OCI-LY3 (cell line): ENCODE data around the gene CTNND2.

ENCODE experiments used
- H2AFZ ChIP-seq: fragments of 200-600, 300-600 bp; shearing (Covaris generic); 2 replicates; pipeline ENCODE4 v1.6.0; 2014; ENCODE audit warnings: antibody characterized with exemption, low read depth, low read length
- H3K27ac ChIP-seq: fragments of 200-600, 300-600 bp; sonication (generic); 2 replicates; pipeline ENCODE4 v1.5.1; 2014; ENCODE audit warnings: mild to moderate bottlenecking, low read length, moderate library complexity, mixed read lengths
- H3K27me3 ChIP-seq: fragments of 200-600, 300-600 bp; sonication (generic); 2 replicates; pipeline ENCODE4 v1.6.1; 2014; ENCODE audit warnings: low read depth, low read length, mixed read lengths
- H3K36me3 ChIP-seq: fragments of 200-600, 300-600 bp; sonication (generic); replicated peaks from 2 replicates; pipeline ENCODE3; 2014; ENCODE audit warnings: low read depth, low read length, mixed read lengths
- H3K4me1 ChIP-seq: fragments of 300-600, 200-600 bp; sonication (generic); 2 replicates; pipeline ENCODE4 v1.6.1; 2014; ENCODE audit warnings: low read length, mixed read lengths
- H3K4me2 ChIP-seq: fragments of 200-600, 300-600 bp; sonication (generic); 2 replicates; pipeline ENCODE4 v1.6.1; 2014; ENCODE audit warnings: low read length, mixed read lengths
- H3K4me3 ChIP-seq: fragments of 300-600, 200-600 bp; sonication (generic); 2 replicates; pipeline ENCODE4 v1.5.1; 2014; ENCODE audit warnings: antibody characterized with exemption, mild to moderate bottlenecking, low read length, moderate library complexity
- H3K79me2 ChIP-seq: fragments of 300-600, 200-600 bp; shearing (Covaris generic); 2 replicates; pipeline ENCODE4 v1.6.1; 2014; ENCODE audit warnings: mild to moderate bottlenecking, low read length, mixed read lengths
- H3K9ac ChIP-seq: fragments of 300-600, 200-600 bp; shearing (Covaris generic); 2 replicates; pipeline ENCODE4 v1.6.0; 2014; ENCODE audit warnings: mild to moderate bottlenecking, low read length, moderate library complexity
- H3K9me3 ChIP-seq: fragments of 200-600, 300-600 bp; shearing (Covaris generic); 2 replicates; pipeline ENCODE4 v1.6.1; 2014; ENCODE audit warnings: low read length, mixed read lengths; ENCODE audit not compliant: insufficient read depth
- H4K20me1 ChIP-seq: fragments of 200-600, 300-600 bp; sonication (generic); 2 replicates; pipeline ENCODE4 v1.6.1; 2016; ENCODE audit warnings: low read length, mixed read lengths; ENCODE audit not compliant: insufficient read depth
- CTCF ChIP-seq: fragments of 200-600, 300-600 bp; sonication (generic); IDR thresholded peaks from 2 replicates; pipeline ENCODE4 v1.5.1; 2014; ENCODE audit warnings: antibody characterized with exemption, low read length, low read depth
- EZH2phosphoT487 ChIP-seq: fragments of 200-600 bp; shearing (Covaris generic); IDR thresholded peaks from 2 replicates; pipeline ENCODE4 v1.6.1; 2018; ENCODE audit warnings: antibody characterized with exemption, mixed run types, low read depth

CTNND2 gene

GRCh38 chr5:11672385-11673085, 231.7 kb downstream of the CTNND2 start:
- TF ChIP-seq CTCF (no peak), EZH2phosphoT487 (no peak)
- H2AFZ ChIP-seq = peak overlapping the region; percentile 73; the same call in 1 of the 2 replicates
- H3K4me3 ChIP-seq = peak overlapping the region; percentile 64
- H4K20me1 ChIP-seq = no peaks in the 10 kb centered on the region
- peak overlapping the region; percentile 80 for H3K4me2 ChIP-seq
- H3K27me3 ChIP-seq = no peaks in the 10 kb centered on the region
- H3K79me2 ChIP-seq = no peaks in the 10 kb centered on the region
- H3K9ac ChIP-seq = no peak overlapping the region
- peaks cover 12% of the 10 kb centered on the region for H3K4me1 ChIP-seq
- H3K36me3 ChIP-seq = no peaks in the 10 kb centered on the region
- H3K9me3 ChIP-seq = no peaks in the 10 kb centered on the region
- H3K27ac ChIP-seq = no peak overlapping the region

- no peaks in the 10 kb centered on the region for H3K9me3 ChIP-seq
- H3K27ac ChIP-seq = no peak overlapping the region
- TF ChIP-seq CTCF = no peak
- no peak for TF ChIP-seq EZH2phosphoT487
- no peaks in the 10 kb centered on the region for H3K27me3 ChIP-seq
- no peaks in the 10 kb centered on the region for H3K4me1 ChIP-seq
- H3K36me3 ChIP-seq = no peaks in the 10 kb centered on the region
- H3K79me2 ChIP-seq = no peaks in the 10 kb centered on the region
- no peaks in the 10 kb centered on the region for H4K20me1 ChIP-seq
- H2AFZ ChIP-seq = no peak overlapping the region
- H3K4me3 ChIP-seq = no peak overlapping the region
- H3K4me2 ChIP-seq = no peak overlapping the region
- no peak overlapping the region for H3K9ac ChIP-seq
Measured at GRCh38 chr5:11658376-11658775, 245.9 kb downstream of the CTNND2 start.

GRCh38 chr5:11656916-11657315, 247.3 kb downstream of the CTNND2 start:
- Histone ChIP-seq H3K4me1 (peaks cover 7% of the 10 kb centered on the region; the same call in 1 of the 2 replicates), H3K36me3 (no peaks in the 10 kb centered on the region), H3K27ac (no peak overlapping the region), H3K9ac (no peak overlapping the region), H3K4me3 (no peak overlapping the region), H3K27me3 (no peaks in the 10 kb centered on the region), H3K79me2 (no peaks in the 10 kb centered on the region), H2AFZ (no peak overlapping the region), H3K9me3 (no peaks in the 10 kb centered on the region), H3K4me2 (no peak overlapping the region), H4K20me1 (no peaks in the 10 kb centered on the region)
- TF ChIP-seq EZH2phosphoT487 (no peak), CTCF (no peak)

GRCh38 chr5:11655681-11656080, 248.6 kb downstream of the CTNND2 start:
- H2AFZ ChIP-seq = no peak overlapping the region
- TF ChIP-seq CTCF (no peak), EZH2phosphoT487 (no peak)
- H3K4me2 ChIP-seq = no peak overlapping the region

More at GRCh38 chr5:11655681-11656080, 248.6 kb downstream of the CTNND2 start:
- H3K27me3 ChIP-seq = no peaks in the 10 kb centered on the region
- no peaks in the 10 kb centered on the region for H3K9me3 ChIP-seq
- no peak overlapping the region for H3K27ac ChIP-seq
- H4K20me1 ChIP-seq = no peaks in the 10 kb centered on the region
- H3K4me1 ChIP-seq = peaks cover 17% of the 10 kb centered on the region
- H3K9ac ChIP-seq = no peak overlapping the region
- H3K36me3 ChIP-seq = no peaks in the 10 kb centered on the region
- H3K4me3 ChIP-seq = no peak overlapping the region
- no peaks in the 10 kb centered on the region for H3K79me2 ChIP-seq
